Osteoblast (primary cell): ENCODE results near the gene MAN2A1. TPM values are rescaled to one million over a fixed set of nuclear protein-coding genes. Genes with fewer than 3 reads are reported as not detected.
"Not testable (repeated sequence)": the region's sequence is repeated elsewhere in the genome, so short reads cannot be mapped to it uniquely, and the experiment has no call there.

Experiments
- DNase-seq: peaks from one replicate; pipeline ENCODE4 v3.0.0; 2011; ENCODE audit warnings: low spot score, mixed read lengths; ENCODE audit not compliant: insufficient read length; ENCODE audit errors: missing footprints
- H2AFZ ChIP-seq: 2 replicates; pipeline ENCODE4 v1.6.0; 2011; ENCODE audit warnings: mild to moderate bottlenecking, low read length
- H3K27ac ChIP-seq: 2 replicates; pipeline ENCODE4 v1.5.1; 2011; ENCODE audit warnings: mild to moderate bottlenecking, low read depth, low read length, moderate library complexity
- H3K27me3 ChIP-seq: 2 replicates; pipeline ENCODE4 v1.6.0; 2012; ENCODE audit warnings: mild to moderate bottlenecking, control low read depth, inconsistent platforms, low read length, moderate library complexity; ENCODE audit not compliant: insufficient read depth
- H3K36me3 ChIP-seq: 2 replicates; pipeline ENCODE4 v1.5.1; 2011; ENCODE audit warnings: mild to moderate bottlenecking, low read length, control low read depth, moderate library complexity; ENCODE audit not compliant: insufficient read depth
- H3K4me1 ChIP-seq: 2 replicates; pipeline ENCODE4 v1.5.1; 2011; ENCODE audit warnings: mild to moderate bottlenecking, low read length, control low read depth, moderate library complexity; ENCODE audit not compliant: insufficient read depth
- H3K4me2 ChIP-seq: 2 replicates; pipeline ENCODE4 v1.6.0; 2011; ENCODE audit warnings: mild to moderate bottlenecking, low read length; ENCODE audit not compliant: insufficient read depth
- H3K4me3 ChIP-seq: fragments of 200-600 bp; sonication (generic); 3 replicates; pipeline ENCODE4 v1.5.1; 2012; ENCODE audit warnings: mild to moderate bottlenecking, low read length, inconsistent platforms; ENCODE audit not compliant: insufficient read depth
- H3K79me2 ChIP-seq: 2 replicates; pipeline ENCODE4 v1.6.0; 2012; ENCODE audit warnings: mild to moderate bottlenecking, low read length, control low read depth, inconsistent platforms; ENCODE audit not compliant: insufficient read depth
- H3K9me3 ChIP-seq: 2 replicates; pipeline ENCODE4 v1.5.1; 2011; ENCODE audit warnings: low read depth, low read length, control low read depth
- H4K20me1 ChIP-seq: 2 replicates; pipeline ENCODE4 v1.6.0; 2012; ENCODE audit warnings: mild to moderate bottlenecking, low read length, control low read depth; ENCODE audit not compliant: insufficient read depth
- CTCF ChIP-seq: IDR thresholded peaks from 2 replicates; pipeline ENCODE4 v1.5.1; 2011; ENCODE audit warnings: mild to moderate bottlenecking, low read depth, low read length, moderate library complexity; ENCODE audit errors: extremely low read depth
- total RNA-seq: library from RNA; depleted of rRNA; stranded (reverse); fragments of >200 nt; gene quantifications from 2 replicates; pipeline ENCODE4 v1.2.3, GENCODE V29; 2012

MAN2A1 gene
- total RNA-seq, 1 donor: 81.8 TPM

DNA sequence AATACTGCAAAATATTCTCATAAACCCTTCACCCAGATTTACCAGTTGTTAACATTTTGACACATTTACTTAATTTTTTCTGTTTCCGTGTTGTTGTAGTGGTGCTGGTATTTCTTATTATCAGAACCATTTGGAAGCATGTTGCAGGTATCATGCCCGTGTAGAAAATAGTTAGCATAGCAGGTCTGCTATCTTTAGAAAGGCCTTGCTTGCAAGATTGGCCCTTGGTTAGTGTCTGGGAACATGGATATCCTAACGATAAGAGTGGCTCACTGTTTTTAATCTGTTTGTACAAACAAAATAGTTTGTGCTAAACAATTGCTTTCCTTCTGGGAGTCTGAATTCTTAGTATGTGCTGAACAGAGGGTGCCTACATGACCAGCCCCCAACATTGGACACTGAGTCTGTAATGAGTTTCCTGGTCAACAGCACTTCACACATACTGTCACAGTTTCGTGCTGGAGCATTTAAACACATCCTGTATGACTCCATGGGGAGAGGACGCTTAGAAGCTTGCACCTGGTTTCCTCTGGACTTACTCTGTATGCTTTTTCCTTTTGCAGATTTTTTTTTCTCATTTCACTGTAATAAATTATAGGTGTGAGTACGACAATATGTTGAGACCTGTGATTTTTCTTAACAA is 66.9 kb downstream of the MAN2A1 start:
- Histone ChIP-seq H3K79me2 (no peaks in the 10 kb centered on the region), H4K20me1 (no peaks in the 10 kb centered on the region), H3K4me2 (no peak overlapping the region), H3K36me3 (no peaks in the 10 kb centered on the region), H2AFZ (no peak overlapping the region), H3K27ac (no peak overlapping the region), H3K9me3 (no peaks in the 10 kb centered on the region), H3K27me3 (no peaks in the 10 kb centered on the region), H3K4me1 (no peaks in the 10 kb centered on the region), H3K4me3 (no peak overlapping the region)
- DNase-seq: no peak
- TF ChIP-seq CTCF: no peak

GRCh38 chr5:109757490-109757889 is 67.8 kb downstream of the MAN2A1 start:
- H3K79me2 ChIP-seq: no peaks in the 10 kb centered on the region
- no peaks in the 10 kb centered on the region for H3K9me3 ChIP-seq
- no peak for DNase-seq
- TF ChIP-seq CTCF: no peak
- no peak overlapping the region for H2AFZ ChIP-seq
- no peaks in the 10 kb centered on the region for H3K36me3 ChIP-seq
- H3K4me1 ChIP-seq: no peaks in the 10 kb centered on the region
- no peak overlapping the region for H3K4me2 ChIP-seq
- no peaks in the 10 kb centered on the region for H3K27me3 ChIP-seq
- no peak overlapping the region for H3K4me3 ChIP-seq
- no peak overlapping the region for H3K27ac ChIP-seq
- H4K20me1 ChIP-seq: no peaks in the 10 kb centered on the region

- Histone ChIP-seq H4K20me1 (no peaks in the 10 kb centered on the region), H3K36me3 (no peaks in the 10 kb centered on the region), H3K4me1 (no peaks in the 10 kb centered on the region), H3K4me2 (peak overlapping the region; percentile 36), H3K9me3 (no peaks in the 10 kb centered on the region), H3K27me3 (no peaks in the 10 kb centered on the region), H3K4me3 (no peak overlapping the region), H2AFZ (peak overlapping the region; percentile 23), H3K27ac (no peak overlapping the region), H3K79me2 (no peaks in the 10 kb centered on the region)
- no peak for DNase-seq
- TF ChIP-seq CTCF: no peak
These were observed 69.6 kb downstream of the MAN2A1 start for GRCh38 chr5:109759306-109759705.

DNA sequence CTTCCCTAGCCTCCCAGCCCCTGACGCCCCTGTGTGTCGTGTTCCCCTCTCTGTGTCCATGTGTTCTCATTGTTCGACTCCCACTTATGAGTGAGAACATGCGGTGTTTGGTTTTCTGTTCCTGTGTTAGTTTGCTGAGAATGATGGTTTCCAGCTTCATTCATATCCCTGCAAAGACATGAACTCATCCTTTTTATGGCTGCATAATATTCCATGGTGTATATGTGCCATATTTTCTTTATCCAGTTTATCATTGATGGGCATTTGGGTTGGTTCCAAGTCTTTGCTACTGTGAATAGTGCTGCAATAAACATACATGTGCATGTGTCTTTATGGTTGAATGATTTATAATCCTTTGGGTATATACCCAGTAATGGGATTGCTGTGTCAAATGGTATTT is 70.4 kb downstream of the MAN2A1 start:
- H3K9me3 ChIP-seq, DNase-seq, H3K36me3 ChIP-seq, H3K27me3 ChIP-seq, H4K20me1 ChIP-seq, H3K4me3 ChIP-seq, H3K4me1 ChIP-seq, H3K4me2 ChIP-seq, H3K79me2 ChIP-seq, H3K27ac ChIP-seq, H2AFZ ChIP-seq: not testable (repeated sequence)
